Muscle layer of colon (tissue), 2 donors: ENCODE measurements around the gene CTNNB1.

Experiments
- H3K27ac ChIP-seq: one replicate; pipeline ENCODE4 v1.7.0; 2013; ENCODE audit warnings: low read depth, mild to moderate bottlenecking, low read length, moderate library complexity
- H3K27me3 ChIP-seq, 2 donors: one replicate each; pipeline ENCODE4 v1.7.0; 2013; ENCODE audit warnings: low read length in 2 of 2, mild to moderate bottlenecking in 2 of 2; ENCODE audit not compliant: insufficient read depth in 2 of 2, control insufficient read depth in 1 of 2
- H3K36me3 ChIP-seq: one replicate; pipeline ENCODE4 v1.7.0; 2013; ENCODE audit warnings: mild to moderate bottlenecking, low read length; ENCODE audit not compliant: insufficient read depth
- H3K4me1 ChIP-seq: one replicate; pipeline ENCODE4 v1.7.0; 2013; ENCODE audit warnings: mild to moderate bottlenecking, low read length; ENCODE audit not compliant: insufficient read depth
- H3K4me3 ChIP-seq, 2 donors: one replicate each; pipeline ENCODE4 v1.7.0; 2013; ENCODE audit warnings: low read length in 2 of 2, low read depth in 1 of 2, mild to moderate bottlenecking in 1 of 2, moderate library complexity in 1 of 2
- H3K9ac ChIP-seq: one replicate; pipeline ENCODE4 v1.7.0; 2013; ENCODE audit warnings: low read length
- H3K9me3 ChIP-seq: one replicate; pipeline ENCODE4 v1.7.0; 2013; ENCODE audit warnings: mild to moderate bottlenecking, low read length
- donor health status: abdominal sarcoma.
- donor health status: Adenocarcinoma of cecum.

The CTNNB1 gene

GRCh38 chr3:41193794-41194539, 5.3 kb upstream of the CTNNB1 start:
- Histone ChIP-seq H3K27me3 (no peaks in the 10 kb centered on the region), H3K4me3 (no peak overlapping the region), H3K4me1 (no peaks in the 10 kb centered on the region), H3K36me3 (no peaks in the 10 kb centered on the region), H3K27ac (no peak overlapping the region), H3K9me3 (no peaks in the 10 kb centered on the region), H3K9ac (no peak overlapping the region)

- Histone ChIP-seq H3K4me3 (no peak overlapping the region), H3K9ac (no peak overlapping the region), H3K4me1 (no peaks in the 10 kb centered on the region), H3K36me3 (no peaks in the 10 kb centered on the region), H3K9me3 (no peaks in the 10 kb centered on the region), H3K27me3 (no peaks in the 10 kb centered on the region), H3K27ac (no peak overlapping the region)
Measured at GRCh38 chr3:41194701-41195100, 4.6 kb upstream of the CTNNB1 start.

DNA sequence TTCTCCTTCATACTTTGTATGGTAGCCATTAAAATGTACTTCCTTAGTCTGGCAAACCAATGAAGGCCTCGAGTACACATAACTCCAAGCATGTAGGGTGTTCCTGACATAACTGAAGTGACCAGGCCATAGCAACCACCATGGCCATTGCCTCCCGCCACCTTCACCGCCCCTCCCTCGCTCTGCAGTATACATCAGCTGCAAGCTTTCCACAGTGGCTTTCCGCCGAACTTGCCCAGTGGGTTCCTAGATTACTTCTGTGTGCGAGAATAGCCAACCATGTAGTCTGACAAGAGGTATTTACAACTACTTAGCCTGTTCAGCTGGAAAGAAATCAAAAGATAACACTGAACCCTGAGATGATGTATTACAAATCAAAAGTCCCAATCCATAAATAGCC, 3.4 kb upstream of the CTNNB1 start:
- Histone ChIP-seq H3K36me3 (no peaks in the 10 kb centered on the region), H3K27me3 (no peaks in the 10 kb centered on the region), H3K4me3 (no peak overlapping the region), H3K9me3 (no peaks in the 10 kb centered on the region), H3K27ac (no peak overlapping the region), H3K4me1 (no peaks in the 10 kb centered on the region), H3K9ac (no peak overlapping the region)

GRCh38 chr3:41196499-41197410, 2.5 kb upstream of the CTNNB1 start:
- Histone ChIP-seq H3K9ac (no peak overlapping the region), H3K36me3 (no peaks in the 10 kb centered on the region), H3K27ac (no peak overlapping the region), H3K9me3 (no peaks in the 10 kb centered on the region), H3K4me3 (no peak overlapping the region), H3K27me3 (no peaks in the 10 kb centered on the region), H3K4me1 (peaks cover 6% of the 10 kb centered on the region)

DNA sequence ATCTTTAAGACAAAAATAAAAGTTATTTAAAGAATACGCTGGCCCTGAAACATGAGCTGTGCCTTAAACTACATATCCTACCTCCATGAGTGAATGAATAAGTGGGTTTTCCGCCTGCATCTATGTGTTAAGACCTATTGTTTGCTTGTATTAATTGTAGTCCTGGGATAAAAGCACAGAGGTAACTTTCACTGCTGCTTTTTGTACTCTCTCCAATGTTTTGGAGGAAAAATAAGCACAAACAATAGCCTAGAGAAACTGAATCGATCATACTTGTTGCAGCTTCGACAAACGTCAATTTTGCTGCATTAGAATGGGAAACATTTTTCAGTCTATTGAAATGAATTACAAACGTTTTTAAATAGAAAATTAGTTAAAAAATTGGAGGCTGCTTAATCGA, 1.3 kb upstream of the CTNNB1 start:
- Histone ChIP-seq H3K27me3 (no peaks in the 10 kb centered on the region), H3K9ac (peak overlapping the region; percentile 68), H3K4me3 (peak overlapping the region in 1 of 2 donors; percentile 78), H3K27ac (no peak overlapping the region), H3K9me3 (no peaks in the 10 kb centered on the region), H3K36me3 (no peaks in the 10 kb centered on the region), H3K4me1 (peaks cover 18% of the 10 kb centered on the region)

DNA sequence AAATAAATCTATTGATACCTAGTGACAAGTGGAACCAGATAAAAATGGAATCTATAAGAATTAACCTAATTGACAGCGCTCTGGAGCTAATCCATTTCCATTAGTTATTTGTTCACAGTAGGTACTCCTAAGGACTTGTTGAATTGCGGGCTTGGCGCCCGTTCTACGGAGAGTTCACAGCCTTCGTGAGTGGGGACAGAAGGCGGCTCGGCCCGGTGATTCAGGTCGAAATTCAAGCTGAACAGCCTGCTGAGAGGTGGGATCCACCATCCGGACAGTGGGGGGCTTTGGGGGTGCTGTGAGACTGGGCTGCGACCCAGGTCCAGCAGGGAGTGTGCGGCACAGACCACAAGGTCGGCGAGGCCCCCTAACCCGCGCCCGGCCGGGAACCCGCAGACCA, 779 bp upstream of the CTNNB1 start:
- H3K9me3 ChIP-seq: no peaks in the 10 kb centered on the region
- H3K27me3 ChIP-seq: no peaks in the 10 kb centered on the region
- H3K9ac ChIP-seq: peak overlapping the region; percentile 68
- H3K36me3 ChIP-seq: no peaks in the 10 kb centered on the region
- H3K4me1 ChIP-seq: peaks cover 21% of the 10 kb centered on the region
- peak overlapping the region; percentile 78 to 79 for H3K4me3 ChIP-seq
- H3K27ac ChIP-seq: peak overlapping the region; percentile 92

DNA sequence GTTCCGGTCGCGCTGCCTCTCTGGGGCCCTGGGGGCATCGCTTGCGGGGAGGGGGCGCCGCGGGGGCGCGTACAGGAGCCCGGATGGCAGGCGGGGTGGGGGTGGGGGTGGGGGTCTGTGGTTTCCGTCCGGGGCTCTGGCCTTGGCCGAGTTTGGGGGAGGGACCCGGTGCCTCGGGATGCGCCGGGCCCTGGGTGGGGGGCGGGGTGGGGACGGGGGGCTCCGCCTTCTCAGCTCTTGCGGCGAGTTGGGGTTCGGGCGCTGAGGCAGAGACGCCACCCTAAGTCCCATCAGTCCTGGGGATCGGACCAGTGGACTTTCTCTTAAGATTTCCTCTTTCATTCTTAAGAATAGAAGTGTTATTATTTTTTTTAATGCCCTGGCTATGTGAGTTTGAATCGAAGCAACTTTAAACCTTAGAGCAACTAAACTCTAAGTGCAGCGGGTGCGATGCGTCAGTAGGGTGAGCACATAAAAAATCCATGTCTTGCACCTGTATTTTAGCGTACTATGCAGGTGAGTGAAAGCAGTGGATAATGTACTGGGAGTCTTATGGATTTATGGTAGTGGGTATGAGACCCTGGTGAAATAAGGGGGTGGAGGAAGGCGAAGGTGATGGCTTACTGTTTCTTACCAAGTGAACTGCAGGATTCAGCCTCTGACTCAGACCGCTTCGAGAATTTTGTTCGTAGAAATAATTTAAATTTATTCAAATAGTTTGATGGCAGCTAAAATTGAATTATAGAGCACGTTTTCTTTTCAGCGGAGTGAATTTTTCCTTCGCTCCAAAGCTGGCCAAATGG, 762 bp downstream of the CTNNB1 start:
- Histone ChIP-seq H3K27ac (peak overlapping the region; percentile 92), H3K27me3 (no peaks in the 10 kb centered on the region), H3K4me3 (peak overlapping the region; percentile 78 to 89)

DNA sequence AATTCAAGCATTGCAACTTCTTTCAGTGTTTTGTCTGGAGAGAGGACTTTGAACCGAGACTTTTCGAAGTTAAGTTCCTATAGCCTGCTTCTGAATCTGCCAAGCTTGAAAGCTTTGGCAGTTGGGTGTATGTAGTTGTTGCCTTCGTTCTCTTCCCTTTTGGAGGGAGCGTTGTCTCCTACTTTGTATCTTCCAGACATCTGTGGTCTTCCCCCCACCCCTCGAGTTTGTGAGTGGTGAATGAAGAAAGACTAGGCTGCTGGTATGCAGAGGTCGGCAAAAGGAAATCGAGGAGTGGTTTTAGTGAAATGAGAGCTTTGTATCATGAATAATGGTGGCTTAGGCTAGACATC, 1.3 kb downstream of the CTNNB1 start:
- Histone ChIP-seq H3K36me3 (no peaks in the 10 kb centered on the region), H3K4me1 (peaks cover 43% of the 10 kb centered on the region), H3K27ac (peak overlapping the region; percentile 59), H3K9ac (peak overlapping the region; percentile 78), H3K9me3 (no peaks in the 10 kb centered on the region), H3K27me3 (no peaks in the 10 kb centered on the region), H3K4me3 (peak overlapping the region; percentile 52 to 89)

More for the DNA sequence above, 762 bp downstream of the CTNNB1 start:
- no peaks in the 10 kb centered on the region for H3K36me3 ChIP-seq
- peaks cover 37% of the 10 kb centered on the region for H3K4me1 ChIP-seq
- H3K9me3 ChIP-seq: no peaks in the 10 kb centered on the region
- peak overlapping the region; percentile 78 for H3K9ac ChIP-seq

DNA sequence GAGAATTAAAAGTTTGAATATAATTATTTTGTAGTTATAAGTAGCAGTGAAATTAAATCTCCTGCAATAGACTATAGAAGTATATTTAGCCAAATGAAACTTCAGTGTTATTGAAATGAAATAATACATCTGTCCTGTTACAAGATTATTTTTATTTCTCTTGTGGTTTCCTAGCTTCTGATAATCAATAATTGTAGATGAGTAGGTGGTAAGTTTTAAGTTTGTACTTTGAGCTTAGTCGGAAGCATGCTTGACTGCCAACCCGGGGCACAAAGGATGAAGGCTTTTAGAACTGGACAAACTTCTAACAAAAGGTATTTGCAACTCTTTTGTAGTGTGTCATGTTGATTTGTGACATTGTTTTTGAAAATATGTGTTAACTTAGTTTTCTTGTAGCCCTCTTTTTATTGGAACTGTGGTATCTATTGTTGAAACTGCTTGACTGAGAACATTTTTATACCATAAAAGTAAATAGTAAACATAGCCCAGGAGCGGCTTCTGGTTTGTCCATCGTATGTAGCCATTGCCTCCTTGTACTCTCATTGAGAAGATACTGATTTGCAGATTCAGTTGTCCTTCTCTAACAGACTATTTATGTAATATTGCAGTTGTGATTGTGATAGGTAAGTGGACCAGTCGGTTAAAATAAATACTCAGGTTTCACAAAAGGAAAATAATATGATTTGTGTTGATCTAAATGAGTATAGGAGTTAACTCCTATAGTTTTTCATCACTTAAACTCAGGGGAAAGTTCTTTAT, 2.9 kb downstream of the CTNNB1 start:
- Histone ChIP-seq H3K4me1 (peaks cover 59% of the 10 kb centered on the region), H3K36me3 (no peaks in the 10 kb centered on the region), H3K9me3 (no peaks in the 10 kb centered on the region), H3K27ac (no peak overlapping the region), H3K27me3 (no peaks in the 10 kb centered on the region), H3K4me3 (peak overlapping the region in 1 of 2 donors; percentile 89), H3K9ac (no peak overlapping the region)

DNA sequence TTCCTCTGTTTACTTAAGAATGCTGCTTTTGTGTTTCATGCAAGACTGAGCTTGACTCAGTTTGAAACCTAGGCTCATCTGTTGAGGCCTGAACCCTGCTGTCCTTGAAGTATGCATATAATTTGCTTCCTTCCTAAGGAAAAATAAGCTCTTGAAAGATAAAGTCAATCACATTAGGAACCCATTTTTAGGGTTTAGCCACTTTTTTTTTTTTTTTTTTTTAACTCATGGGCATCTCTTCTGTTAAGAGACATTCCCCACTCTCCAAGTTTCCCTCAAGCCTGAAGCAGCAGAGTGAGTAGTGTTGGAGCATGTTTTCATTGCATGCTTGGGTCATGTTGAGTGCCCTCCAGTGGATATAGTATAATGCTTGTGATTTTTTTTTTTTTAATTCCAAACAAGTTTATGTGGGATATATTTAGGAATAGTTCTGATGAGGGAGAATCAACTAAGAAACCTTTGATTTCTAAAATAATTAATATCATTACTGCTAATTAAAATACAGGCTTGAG, 3.6 kb downstream of the CTNNB1 start:
- no peak overlapping the region for H3K27ac ChIP-seq
- H3K9me3 ChIP-seq: no peaks in the 10 kb centered on the region
- no peaks in the 10 kb centered on the region for H3K36me3 ChIP-seq
- no peak overlapping the region for H3K9ac ChIP-seq
- H3K4me1 ChIP-seq: peaks cover 65% of the 10 kb centered on the region
- no peak overlapping the region for H3K4me3 ChIP-seq
- H3K27me3 ChIP-seq: no peaks in the 10 kb centered on the region
